ENCODE results near the gene GAB1. TPM values are rescaled to one million over a fixed set of nuclear protein-coding genes. Genes with fewer than 3 reads are reported as not detected.
A peak's percentile ranks its signal among the peaks of the same experiment; 100 is the strongest.

The GAB1 gene
- total RNA-seq, 1 donor from 2014 or later = 33.2 TPM

- Mint-ChIP-seq H3K36me3 (ENCODE audit: low read depth) (no peaks in the 10 kb centered on the region), H3K9me3 (ENCODE audit: low read depth) (no peaks in the 10 kb centered on the region), H3K4me3 (ENCODE audit: unreplicated experiment) (no peak overlapping the region), H3K4me1 (ENCODE audit: low read depth) (peaks cover 56% of the 10 kb centered on the region), H3K27me3 (ENCODE audit: low read depth) (no peaks in the 10 kb centered on the region), H3K27ac (ENCODE audit: unreplicated experiment) (peak overlapping the region; percentile 28)
- no peak for DNase-seq (ENCODE audit: low spot score)
- TF ChIP-seq CTCF (IDR thresholded peaks at IDR 0.05) = no peak
These were observed 43.8 kb upstream of the GAB1 start for GRCh38 chr4:143292858-143293257.

- H3K4me3 Mint-ChIP-seq (ENCODE audit: unreplicated experiment) = no peak overlapping the region
- no peaks in the 10 kb centered on the region for H3K36me3 Mint-ChIP-seq (ENCODE audit: low read depth)
- no peak for TF ChIP-seq CTCF (IDR thresholded peaks at IDR 0.05)
- no peak for DNase-seq (ENCODE audit: low spot score)
- H3K4me1 Mint-ChIP-seq (ENCODE audit: low read depth) = peaks cover 55% of the 10 kb centered on the region
- no peaks in the 10 kb centered on the region for H3K27me3 Mint-ChIP-seq (ENCODE audit: low read depth)
- no peaks in the 10 kb centered on the region for H3K9me3 Mint-ChIP-seq (ENCODE audit: low read depth)
- peak overlapping the region; percentile 50 for H3K27ac Mint-ChIP-seq (ENCODE audit: unreplicated experiment)
These were observed 42.4 kb upstream of the GAB1 start for GRCh38 chr4:143294310-143294709.

GRCh38 chr4:143294710-143295275, 41.9 kb upstream of the GAB1 start:
- Mint-ChIP-seq H3K27me3 (ENCODE audit: low read depth) (no peaks in the 10 kb centered on the region), H3K36me3 (ENCODE audit: low read depth) (no peaks in the 10 kb centered on the region), H3K9me3 (ENCODE audit: low read depth) (no peaks in the 10 kb centered on the region), H3K27ac (ENCODE audit: unreplicated experiment) (peak overlapping the region; percentile 50), H3K4me1 (ENCODE audit: low read depth) (peaks cover 58% of the 10 kb centered on the region), H3K4me3 (ENCODE audit: unreplicated experiment) (no peak overlapping the region)
- no peak for TF ChIP-seq CTCF (IDR thresholded peaks at IDR 0.05)
- no peak for DNase-seq (ENCODE audit: low spot score)

GRCh38 chr4:143296397-143297067, 40.1 kb upstream of the GAB1 start:
- H3K9me3 Mint-ChIP-seq (ENCODE audit: low read depth) = no peaks in the 10 kb centered on the region
- DNase-seq (ENCODE audit: low spot score) = no peak
- no peak for TF ChIP-seq CTCF (IDR thresholded peaks at IDR 0.05)
- no peak overlapping the region for H3K27ac Mint-ChIP-seq (ENCODE audit: unreplicated experiment)
- peaks cover 57% of the 10 kb centered on the region for H3K4me1 Mint-ChIP-seq (ENCODE audit: low read depth)
- H3K4me3 Mint-ChIP-seq (ENCODE audit: unreplicated experiment) = no peak overlapping the region
- no peaks in the 10 kb centered on the region for H3K27me3 Mint-ChIP-seq (ENCODE audit: low read depth)
- H3K36me3 Mint-ChIP-seq (ENCODE audit: low read depth) = no peaks in the 10 kb centered on the region

- no peak for DNase-seq (ENCODE audit: low spot score)
- TF ChIP-seq CTCF (IDR thresholded peaks at IDR 0.05) = no peak
- no peak overlapping the region for H3K4me3 Mint-ChIP-seq (ENCODE audit: unreplicated experiment)
- H3K4me1 Mint-ChIP-seq (ENCODE audit: low read depth) = peaks cover 43% of the 10 kb centered on the region
- H3K27me3 Mint-ChIP-seq (ENCODE audit: low read depth) = no peaks in the 10 kb centered on the region
- peaks cover 2% of the 10 kb centered on the region for H3K9me3 Mint-ChIP-seq (ENCODE audit: low read depth)
- no peaks in the 10 kb centered on the region for H3K36me3 Mint-ChIP-seq (ENCODE audit: low read depth)
- no peak overlapping the region for H3K27ac Mint-ChIP-seq (ENCODE audit: unreplicated experiment)
These were observed 35.8 kb upstream of the GAB1 start for GRCh38 chr4:143300860-143301259.
